Measurements from ENCODE around the gene CDK4.
"Not testable (repeated sequence)": the region's sequence is repeated elsewhere in the genome, so short reads cannot be mapped to it uniquely, and the experiment has no call there.

CDK4 gene

DNA sequence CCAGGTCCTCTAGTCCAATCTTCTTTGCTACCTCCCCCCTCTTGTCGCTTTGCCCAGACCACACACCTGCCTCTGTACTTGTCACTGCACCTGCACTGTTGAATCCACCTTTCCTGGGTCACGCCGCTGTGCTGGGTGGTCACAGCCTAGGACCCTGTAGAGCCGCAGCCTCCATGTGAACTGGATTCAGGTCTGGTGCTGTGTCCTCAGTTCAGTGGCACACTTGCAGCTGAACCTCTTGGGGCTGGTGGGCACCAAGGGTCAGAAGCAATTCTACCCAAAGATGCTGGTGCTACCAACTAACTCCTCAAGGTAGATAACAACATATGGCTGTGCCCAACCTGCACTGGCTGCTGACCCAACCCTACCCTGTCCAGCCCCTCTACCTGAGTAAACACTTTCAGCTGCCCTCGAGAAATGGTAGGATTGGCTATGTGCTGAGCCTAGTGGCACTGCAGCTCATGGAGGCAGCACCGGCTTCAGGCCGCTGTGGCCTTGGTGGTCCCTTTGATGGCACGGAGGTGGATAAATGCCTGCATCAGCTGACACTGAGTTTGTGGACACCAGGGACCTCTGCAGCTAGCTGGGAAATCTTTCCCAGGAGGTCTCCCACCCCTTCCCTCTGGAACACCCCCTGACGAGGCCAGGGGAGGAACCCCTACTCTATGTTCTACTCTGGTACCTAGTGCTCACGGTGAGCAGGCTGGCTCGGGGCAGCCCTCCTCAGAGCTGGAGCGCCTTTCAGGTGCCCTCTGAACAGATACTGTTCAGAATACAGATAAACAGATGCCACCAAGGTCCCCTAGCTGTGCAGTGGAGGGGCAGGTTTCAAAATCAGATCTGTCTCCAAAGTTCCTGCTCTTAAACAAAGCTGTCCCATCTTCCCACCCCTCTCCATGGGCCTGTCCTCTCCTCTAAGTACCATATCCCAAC lies 27.8 kb downstream of the CDK4 start:
- no peak for DNase-seq

- no peak for DNase-seq
These were observed 28.5 kb downstream of the CDK4 start for GRCh38 chr12:57723630-57723962.

- DNase-seq, result no peak
These were observed 29.1 kb downstream of the CDK4 start for GRCh38 chr12:57722716-57723629.

GRCh38 chr12:57721846-57722608 lies 30.1 kb downstream of the CDK4 start:
- not testable (repeated sequence) for DNase-seq

DNA sequence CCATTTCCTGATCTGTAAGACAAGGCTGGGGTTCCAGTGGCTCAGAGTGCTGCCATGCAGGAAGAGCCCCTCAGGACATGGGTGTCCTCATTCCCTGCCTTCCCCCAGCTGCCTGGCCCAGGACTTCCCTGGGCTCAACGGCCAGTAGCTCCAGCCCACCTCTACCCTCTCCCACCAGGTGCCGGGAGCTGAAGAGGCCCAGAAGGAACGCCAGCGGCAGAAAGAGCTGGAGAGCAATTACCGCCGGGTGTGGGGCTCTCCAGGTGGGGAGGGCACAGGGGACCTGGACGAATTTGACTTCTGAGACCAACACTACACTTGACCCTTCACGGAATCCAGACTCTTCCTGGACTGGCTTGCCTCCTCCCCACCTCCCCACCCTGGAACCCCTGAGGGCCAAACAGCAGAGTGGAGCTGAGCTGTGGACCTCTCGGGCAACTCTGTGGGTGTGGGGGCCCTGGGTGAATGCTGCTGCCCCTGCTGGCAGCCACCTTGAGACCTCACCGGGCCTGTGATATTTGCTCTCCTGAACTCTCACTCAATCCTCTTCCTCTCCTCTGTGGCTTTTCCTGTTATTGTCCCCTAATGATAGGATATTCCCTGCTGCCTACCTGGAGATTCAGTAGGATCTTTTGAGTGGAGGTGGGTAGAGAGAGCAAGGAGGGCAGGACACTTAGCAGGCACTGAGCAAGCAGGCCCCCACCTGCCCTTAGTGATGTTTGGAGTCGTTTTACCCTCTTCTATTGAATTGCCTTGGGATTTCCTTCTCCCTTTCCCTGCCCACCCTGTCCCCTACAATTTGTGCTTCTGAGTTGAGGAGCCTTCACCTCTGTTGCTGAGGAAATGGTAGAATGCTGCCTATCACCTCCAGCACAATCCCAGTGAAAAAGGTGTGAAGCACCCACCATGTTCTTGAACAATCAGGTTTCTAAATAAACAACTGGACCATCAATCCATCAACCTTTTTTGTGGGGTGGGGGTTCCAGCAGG lies 31.2 kb downstream of the CDK4 start:
- DNase-seq, result no peak

GRCh38 chr12:57719777-57720605 lies 32.1 kb downstream of the CDK4 start:
- DNase-seq, result no peak

GRCh38 chr12:57718641-57719528 lies 33.2 kb downstream of the CDK4 start:
- DNase-seq, result no peak

GRCh38 chr12:57717846-57718640 lies 34.1 kb downstream of the CDK4 start:
- DNase-seq, result no peak

- DNase-seq, result no peak
These were observed 35.0 kb downstream of the CDK4 start for GRCh38 chr12:57717131-57717530.

GRCh38 chr12:57716305-57716704 lies 35.8 kb downstream of the CDK4 start:
- DNase-seq, result no peak

DNA sequence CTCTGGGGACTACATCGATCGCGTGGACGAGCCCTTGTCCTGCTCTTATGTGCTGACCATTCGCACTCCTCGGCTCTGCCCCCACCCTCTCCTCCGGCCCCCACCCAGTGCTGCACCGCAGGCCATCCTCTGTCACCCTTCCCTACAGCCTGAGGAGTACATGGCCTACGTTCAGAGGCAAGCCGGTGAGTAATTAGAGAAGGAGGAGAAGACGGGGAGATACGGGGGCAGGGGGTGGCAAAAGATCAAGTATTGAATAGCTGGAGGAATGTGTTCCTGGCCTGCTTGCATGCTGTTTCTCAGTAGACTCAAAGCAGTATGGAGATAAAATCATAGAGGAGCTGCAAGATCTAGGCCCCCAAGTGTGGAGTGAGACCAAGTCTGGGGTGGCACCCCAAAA lies 36.3 kb downstream of the CDK4 start:
- DNase-seq, result no peak

- not testable (repeated sequence) for DNase-seq
These were observed 36.9 kb downstream of the CDK4 start for GRCh38 chr12:57715036-57715748.

- DNase-seq, result no peak
These were observed 38.9 kb downstream of the CDK4 start for GRCh38 chr12:57713209-57713608.

DNA sequence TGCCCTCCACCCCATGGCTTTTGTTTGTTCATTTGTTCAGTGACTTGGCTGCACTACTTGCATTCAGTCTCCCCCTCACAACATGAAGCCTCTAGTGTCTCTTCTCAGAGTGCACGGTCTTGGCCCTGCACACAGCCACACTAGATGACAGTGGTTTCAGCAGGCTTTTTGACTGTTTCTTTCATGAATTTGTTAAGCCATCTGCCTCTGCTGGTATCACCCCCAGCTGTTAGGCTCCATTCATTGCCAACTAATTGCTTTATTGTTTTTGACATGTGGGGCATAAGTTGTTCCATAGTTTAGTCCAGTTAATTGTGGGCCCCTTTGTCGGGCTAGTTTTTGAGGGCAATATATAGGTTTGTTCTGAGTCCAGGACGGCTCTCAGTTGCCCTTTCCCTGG lies 39.4 kb downstream of the CDK4 start:
- DNase-seq, result no peak

DNA sequence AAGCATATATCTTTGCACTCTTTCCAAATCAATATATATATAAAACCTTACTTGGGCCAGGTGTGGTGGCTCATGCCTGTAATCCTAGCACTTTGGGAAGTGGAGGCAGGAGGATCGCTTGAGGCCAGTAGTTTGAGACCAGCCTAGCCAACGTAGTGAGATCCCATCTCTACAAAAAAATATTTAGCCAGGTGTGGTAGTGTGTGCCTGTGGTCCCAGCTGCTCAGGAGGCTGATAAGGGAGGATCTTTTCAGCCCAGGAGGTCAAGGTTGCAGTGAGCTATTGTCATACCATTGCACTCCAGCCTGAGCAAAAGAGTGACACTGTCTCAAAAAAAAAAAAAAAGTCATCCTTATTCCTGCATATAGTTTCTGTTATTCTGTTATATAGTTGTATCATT lies 43.8 kb downstream of the CDK4 start:
- DNase-seq, result no peak

- DNase-seq, result no peak
These were observed 44.9 kb downstream of the CDK4 start for GRCh38 chr12:57707250-57707649.

GRCh38 chr12:57700317-57700716 lies 51.8 kb downstream of the CDK4 start:
- no peak for DNase-seq

DNA sequence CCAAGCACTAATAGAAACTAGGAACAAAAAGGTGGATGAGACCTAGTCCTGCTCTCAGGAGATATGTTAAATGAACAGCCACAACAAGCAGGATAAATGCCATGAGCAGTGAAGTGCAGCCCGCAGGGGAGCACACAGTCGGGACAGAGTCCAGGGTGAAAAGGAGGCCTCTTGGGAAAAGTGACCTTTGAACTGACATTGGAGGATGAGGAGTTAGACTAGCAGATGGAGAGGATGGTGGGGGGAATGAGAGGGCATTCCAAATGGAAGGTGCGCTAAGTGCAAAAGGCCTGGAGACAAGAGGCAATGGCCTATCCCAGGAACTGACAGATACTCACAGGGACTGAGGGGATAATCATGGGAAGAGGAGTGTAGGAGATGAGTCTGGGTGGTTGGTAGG lies 53.7 kb downstream of the CDK4 start:
- DNase-seq, result no peak
